Stimulated activated CD4-positive, alpha-beta T cell treated with anti-CD3 and anti-CD28 coated beads, Interleukin-2, amount 100 ng/mL, for 24 hours (primary cell): ENCODE results near the gene TRIM25.
"Not testable (repeated sequence)": the region's sequence is repeated elsewhere in the genome, so short reads cannot be mapped to it uniquely, and the experiment has no call there.

Experiments used
- DNase-seq, 2 donors: peaks; one replicate each; pipeline ENCODE4 v3.0.0-alpha.2; 2020

The TRIM25 gene

GRCh38 chr17:56913867-56914580 lies at the start of gene TRIM25:
TSS of gene TRIM25 (minus strand) at chr17:56914049. CDS start at chr17:56913988, 61 bp downstream.
- DNase-seq = peak; percentile 89 to 91

DNA sequence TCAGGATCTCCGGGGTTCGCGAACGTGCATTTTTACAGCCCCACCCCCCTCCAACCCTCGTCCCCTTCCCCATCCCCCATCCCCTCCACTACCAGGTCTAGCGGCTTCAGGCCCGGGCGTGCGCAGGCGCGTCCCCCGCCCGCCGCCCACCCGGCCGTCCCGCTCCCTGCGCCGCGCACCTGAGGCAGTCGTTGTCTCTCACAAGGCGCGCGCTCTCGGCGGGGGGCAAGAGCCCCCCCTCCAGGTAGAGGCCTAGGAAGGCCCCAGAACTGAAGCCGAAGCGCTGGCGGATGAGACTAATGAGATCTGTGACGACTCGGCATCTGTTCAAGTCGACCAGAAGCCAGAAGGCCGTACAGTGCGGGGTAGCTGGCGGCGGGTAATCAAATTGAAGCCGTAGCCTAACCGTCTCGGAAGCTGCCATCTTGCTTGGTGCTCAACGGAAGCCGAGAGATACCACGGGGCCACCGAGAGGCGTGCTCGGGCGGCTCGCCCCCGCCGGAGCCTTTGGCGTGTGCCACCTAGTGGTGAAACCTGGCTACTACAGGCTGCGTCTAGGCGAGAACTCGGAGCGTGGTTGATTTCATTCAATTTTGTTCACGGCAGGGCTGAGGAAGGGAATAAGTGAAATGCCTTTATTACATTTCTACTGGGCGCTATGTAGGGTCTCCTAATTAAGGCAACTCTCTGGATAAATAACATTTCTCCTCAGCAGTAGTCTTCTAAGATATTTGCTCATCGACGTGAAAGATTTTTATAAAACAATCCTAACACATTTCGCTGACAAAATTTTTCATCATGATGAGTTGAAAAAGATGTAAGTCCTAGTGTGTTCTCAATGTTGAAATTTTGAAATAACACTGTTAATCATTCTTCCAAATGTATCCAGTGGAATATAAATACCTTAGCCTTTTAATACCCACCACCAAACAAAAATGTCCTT lies 47.0 kb upstream of the TRIM25 start, which contains the start of gene COIL:
Gene COIL, minus strand, starts transcription at position 455 of the 943 bp plus-strand sequence. Its CDS starts 31 bp downstream, at position 424.
- peak; percentile 96 to 97 for DNase-seq

- DNase-seq = no peak
Observed at GRCh38 chr17:56956992-56957391, 43.1 kb upstream of the TRIM25 start.

DNA sequence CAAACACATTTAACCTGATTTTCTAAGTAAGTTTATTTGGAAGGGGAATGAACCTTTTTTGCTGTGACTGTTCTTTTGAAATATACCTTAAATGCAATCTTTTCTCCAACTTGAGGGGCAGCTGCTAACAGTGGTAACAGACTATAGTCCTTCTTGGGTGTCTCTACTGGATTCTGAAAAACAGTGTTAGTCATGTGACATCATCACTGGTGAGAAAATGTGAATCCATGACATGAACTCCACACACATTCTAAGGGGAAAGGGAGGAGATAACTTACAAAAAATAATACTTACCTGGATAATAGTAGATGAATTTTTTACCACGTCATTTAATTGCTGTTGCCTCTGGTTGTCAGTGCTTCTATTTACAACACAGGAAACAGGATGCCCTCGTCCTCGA lies 35.7 kb upstream of the TRIM25 start:
- DNase-seq = no peak

GRCh38 chr17:56948491-56948890 lies 34.6 kb upstream of the TRIM25 start:
- no peak for DNase-seq

- DNase-seq = no peak
Observed at GRCh38 chr17:56947741-56948140, 33.9 kb upstream of the TRIM25 start.

- no peak for DNase-seq
Observed at GRCh38 chr17:56945938-56946505, 32.2 kb upstream of the TRIM25 start.

DNA sequence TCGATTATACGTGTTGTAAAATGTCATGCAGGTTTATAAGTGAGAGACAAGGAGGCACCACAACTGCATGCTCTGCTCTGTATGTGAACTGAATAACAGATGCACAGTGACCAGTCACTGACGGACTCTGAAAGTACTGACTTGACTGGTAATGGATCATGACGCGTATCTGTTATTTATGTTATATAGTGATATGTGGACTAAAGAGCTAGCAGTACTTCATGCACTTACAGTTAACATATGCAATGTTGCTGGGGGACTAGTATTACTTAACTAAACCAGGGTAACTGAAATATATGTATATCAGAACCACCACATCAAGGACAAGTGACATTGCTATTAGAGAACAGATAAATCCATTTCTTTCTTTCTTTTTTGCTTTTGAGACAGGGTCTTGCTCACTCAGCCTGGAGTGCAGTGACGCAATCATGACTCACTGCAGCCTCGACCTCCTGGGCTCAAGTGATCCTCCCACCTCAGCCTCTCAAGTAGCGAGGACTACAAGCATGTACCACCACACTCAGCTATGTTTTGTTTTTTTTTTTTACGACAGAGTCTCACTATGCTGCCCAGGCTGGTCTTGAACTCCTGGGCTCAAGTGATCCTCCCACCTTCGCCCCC lies 29.8 kb upstream of the TRIM25 start:
- DNase-seq = no peak

DNA sequence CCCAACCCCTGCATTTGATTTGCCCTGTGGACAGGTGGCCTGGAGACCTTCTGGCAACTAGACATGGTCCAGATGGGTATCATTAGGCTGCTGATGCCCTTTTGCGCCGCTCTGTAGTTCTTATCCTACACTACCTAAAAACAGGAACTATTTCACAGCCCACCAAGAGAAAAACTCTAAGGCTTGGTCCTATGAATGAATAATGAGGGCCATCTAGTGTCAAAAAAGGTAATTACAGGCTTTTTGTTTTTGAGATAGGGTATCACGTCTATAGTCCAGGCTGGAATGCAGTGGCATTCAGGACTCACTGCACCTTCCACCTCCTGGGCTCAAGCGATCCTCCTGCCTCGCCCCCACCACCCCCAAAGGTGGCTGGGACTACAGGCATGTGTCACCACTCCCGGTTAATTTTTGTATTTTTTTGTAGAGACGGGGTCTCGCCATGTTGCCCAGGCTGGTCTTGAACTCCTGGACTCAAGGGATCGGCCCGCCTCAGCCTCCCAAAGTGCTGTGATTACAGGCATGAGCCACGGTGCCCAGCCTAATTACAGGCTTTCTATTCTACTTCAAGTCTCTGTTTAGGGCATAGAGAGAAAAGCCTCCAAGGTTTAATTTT lies 26.1 kb upstream of the TRIM25 start:
- no peak for DNase-seq

GRCh38 chr17:56938206-56938605 lies 24.4 kb upstream of the TRIM25 start:
- not testable (repeated sequence) for DNase-seq

DNA sequence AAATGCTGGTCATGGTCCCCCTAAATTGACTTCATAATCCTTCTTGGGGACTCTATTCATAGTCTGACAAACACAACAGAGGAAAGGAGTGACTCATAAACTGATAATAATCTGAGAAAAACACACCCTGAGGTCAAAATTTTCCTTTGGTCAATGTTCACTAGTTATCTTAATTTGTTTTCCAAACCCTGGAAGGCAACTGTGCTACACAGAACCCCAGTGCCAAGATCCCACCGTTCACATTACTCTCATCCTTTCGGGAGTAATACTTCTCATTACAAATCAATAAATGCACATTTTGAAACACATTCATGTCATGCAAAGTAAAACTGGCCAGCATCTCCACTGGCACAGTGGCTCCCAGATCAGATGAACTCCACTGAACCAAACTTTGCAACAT lies 23.8 kb upstream of the TRIM25 start:
- DNase-seq = no peak

- no peak for DNase-seq
Observed at GRCh38 chr17:56936697-56937322, 23.0 kb upstream of the TRIM25 start.

GRCh38 chr17:56935461-56935860 lies 21.6 kb upstream of the TRIM25 start:
- DNase-seq = no peak

DNA sequence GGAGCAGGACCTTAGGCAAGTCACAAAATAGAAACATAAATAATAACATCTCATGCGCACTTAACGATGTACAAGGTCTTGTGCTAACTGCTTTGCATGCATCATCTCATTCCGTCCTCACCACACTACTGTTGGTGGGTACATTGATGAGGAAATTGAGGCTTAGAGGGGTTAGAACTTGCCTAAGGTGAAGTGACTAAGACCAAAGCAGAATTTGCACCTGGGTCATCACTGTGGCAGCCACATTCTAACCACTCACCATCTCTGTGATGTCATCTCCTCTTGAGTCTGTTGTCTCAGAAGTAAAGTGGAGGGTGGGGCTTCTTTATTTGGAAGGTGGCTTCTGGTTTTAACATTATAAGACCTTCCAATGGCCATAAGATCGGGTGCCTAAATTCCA lies 20.4 kb upstream of the TRIM25 start:
- DNase-seq = no peak

GRCh38 chr17:56933868-56934267 lies 20.0 kb upstream of the TRIM25 start:
- no peak for DNase-seq

- DNase-seq = no peak
Observed at GRCh38 chr17:56933151-56933745, 19.4 kb upstream of the TRIM25 start.

- no peak for DNase-seq
Observed at GRCh38 chr17:56930739-56931337, 17.0 kb upstream of the TRIM25 start.

- no peak for DNase-seq
Observed at GRCh38 chr17:56929362-56929969, 15.6 kb upstream of the TRIM25 start.

- no peak for DNase-seq
Observed at GRCh38 chr17:56928586-56928985, 14.7 kb upstream of the TRIM25 start.

- no peak for DNase-seq
Observed at GRCh38 chr17:56926704-56927103, 12.9 kb upstream of the TRIM25 start.

DNA sequence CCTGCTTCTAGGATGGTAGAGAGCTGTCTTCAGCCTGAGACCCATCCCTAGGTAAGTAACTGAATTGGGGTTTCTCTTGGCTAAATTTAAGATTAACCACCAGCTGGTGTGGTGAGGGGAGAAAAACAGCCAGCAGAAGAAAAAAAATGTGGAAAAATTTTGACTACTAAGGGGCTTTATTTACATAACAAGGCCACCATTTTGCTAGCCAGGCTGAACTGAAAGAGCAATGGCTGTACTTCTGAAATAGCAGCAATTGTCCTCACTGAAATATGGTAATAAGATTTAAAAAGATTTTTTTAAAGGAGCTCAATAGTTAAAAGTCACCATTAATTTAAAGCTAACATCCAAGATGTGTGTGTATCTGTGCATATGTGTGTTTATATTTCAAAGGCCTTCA lies 12.4 kb upstream of the TRIM25 start:
- no peak for DNase-seq
